ENCODE results near the gene KCTD4. TPM values are rescaled to one million over a fixed set of nuclear protein-coding genes. Genes with fewer than 3 reads are reported as not detected.
"Not testable (repeated sequence)": the region's sequence is repeated elsewhere in the genome, so short reads cannot be mapped to it uniquely, and the experiment has no call there.

KCTD4 gene
- total RNA-seq, 4 donors from 2014 or later = not detected

DNA sequence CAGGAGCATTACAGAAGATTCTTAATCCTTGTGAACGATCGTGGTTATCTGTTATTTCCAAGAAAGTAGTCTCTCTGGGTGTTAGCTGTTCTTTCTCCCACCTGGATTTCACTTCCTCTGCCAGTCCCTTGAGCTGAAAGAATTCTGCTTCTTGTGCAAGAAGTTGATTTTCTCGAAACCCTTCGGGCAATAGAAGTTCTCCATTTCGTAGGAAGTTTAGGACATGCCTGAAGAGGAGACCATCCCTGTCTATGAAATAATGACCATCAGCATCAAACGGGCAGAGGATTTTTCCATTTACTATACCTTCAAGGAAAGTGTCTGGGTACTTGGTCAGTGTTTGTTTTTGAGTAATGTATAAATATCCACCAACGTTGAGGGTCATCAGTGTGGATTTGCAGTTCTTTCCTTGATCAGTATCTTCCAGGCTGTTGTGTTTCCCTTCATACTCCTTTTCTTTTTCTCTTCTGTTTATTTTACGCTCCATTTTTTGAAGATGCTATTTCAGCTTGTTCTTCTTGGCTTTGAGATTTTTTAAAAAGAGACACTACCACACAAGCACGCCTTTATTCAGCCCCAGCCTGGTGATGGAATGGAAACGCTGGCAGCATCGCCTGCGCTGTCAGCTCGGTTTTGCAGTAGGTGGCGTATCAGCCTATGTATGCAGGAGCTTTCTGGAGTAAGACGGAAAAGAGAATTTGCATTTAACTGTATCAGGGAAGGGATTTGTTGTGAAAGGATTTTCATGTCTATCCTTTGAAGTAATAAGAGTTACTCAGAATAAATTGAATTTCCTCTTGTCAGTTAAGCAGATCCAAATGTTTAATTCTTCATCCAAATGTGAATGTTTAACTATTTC is 6.5 kb downstream of the KCTD4 start:
- in situ Hi-C loops (cut with MboI; ENCODE audit: low sequenced_read_pairs in 4 of 4) = no loop called here
- no peak for DNase-seq
- TF ChIP-seq POLR2A (IDR thresholded peaks at IDR 0.05) = no peak
- TF ChIP-seq, protein P1, sequence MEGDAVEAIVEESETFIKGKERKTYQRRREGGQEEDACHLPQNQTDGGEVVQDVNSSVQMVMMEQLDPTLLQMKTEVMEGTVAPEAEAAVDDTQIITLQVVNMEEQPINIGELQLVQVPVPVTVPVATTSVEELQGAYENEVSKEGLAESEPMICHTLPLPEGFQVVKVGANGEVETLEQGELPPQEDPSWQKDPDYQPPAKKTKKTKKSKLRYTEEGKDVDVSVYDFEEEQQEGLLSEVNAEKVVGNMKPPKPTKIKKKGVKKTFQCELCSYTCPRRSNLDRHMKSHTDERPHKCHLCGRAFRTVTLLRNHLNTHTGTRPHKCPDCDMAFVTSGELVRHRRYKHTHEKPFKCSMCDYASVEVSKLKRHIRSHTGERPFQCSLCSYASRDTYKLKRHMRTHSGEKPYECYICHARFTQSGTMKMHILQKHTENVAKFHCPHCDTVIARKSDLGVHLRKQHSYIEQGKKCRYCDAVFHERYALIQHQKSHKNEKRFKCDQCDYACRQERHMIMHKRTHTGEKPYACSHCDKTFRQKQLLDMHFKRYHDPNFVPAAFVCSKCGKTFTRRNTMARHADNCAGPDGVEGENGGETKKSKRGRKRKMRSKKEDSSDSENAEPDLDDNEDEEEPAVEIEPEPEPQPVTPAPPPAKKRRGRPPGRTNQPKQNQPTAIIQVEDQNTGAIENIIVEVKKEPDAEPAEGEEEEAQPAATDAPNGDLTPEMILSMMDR (IDR thresholded peaks at IDR 0.05 in 4 of 5, conservative IDR thresholded peaks at IDR 0.05 in 1 of 5) = peak in 2 of 5 experiments; percentile 18 to 22

DNA sequence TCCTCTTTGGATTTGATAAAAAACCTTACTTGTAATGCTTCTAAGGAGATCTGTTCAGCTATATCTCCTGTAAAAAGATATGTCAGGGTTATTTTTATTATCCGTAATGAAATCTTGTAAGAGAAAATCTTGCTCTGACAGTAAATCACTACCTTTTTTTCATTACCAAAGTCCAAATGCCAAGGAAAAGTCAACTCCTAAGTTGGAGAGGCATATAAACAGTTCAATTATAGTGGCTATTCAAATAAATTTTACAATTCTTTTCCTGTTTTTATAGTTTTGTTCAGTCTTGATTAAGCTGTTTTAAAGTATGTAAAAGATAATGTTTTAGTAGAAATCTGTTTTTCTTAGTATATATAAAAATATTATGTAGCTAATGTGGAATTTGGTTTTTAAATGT is 9.0 kb downstream of the KCTD4 start:
- intact Hi-C loops (cut with DNase I; ENCODE audit: low total_unique reads) (no loop called here), in situ Hi-C loops (cut with MboI; ENCODE audit: low sequenced_read_pairs in 4 of 4) (no loop called here)
- no peak for ATAC-seq
- DNase-seq = no peak
- Histone ChIP-seq H3K27ac (no peak overlapping the region), H3K27me3 (no peaks in the 10 kb centered on the region), H3K4me1 (no peaks in the 10 kb centered on the region), H3K4me3 (no peak overlapping the region), H3K9me3 (no peaks in the 10 kb centered on the region), H3K36me3 (no peaks in the 10 kb centered on the region)
- TF ChIP-seq, protein P1 (IDR thresholded peaks at IDR 0.05 in 4 of 5, conservative IDR thresholded peaks at IDR 0.05 in 1 of 5) = no peak
- no peak for TF ChIP-seq POLR2A (IDR thresholded peaks at IDR 0.05)

More for the DNA sequence above, 6.5 kb downstream of the KCTD4 start:
- peak in 1 of 2 donors; percentile 62 for ATAC-seq
- Histone ChIP-seq H3K36me3 (no peaks in the 10 kb centered on the region), H3K4me1 (no peaks in the 10 kb centered on the region), H3K4me3 (no peak overlapping the region), H3K9me3 (no peaks in the 10 kb centered on the region), H3K27ac (no peak overlapping the region), H3K27me3 (no peaks in the 10 kb centered on the region)
- intact Hi-C loops (cut with DNase I; ENCODE audit: low total_unique reads) = no loop called here

DNA sequence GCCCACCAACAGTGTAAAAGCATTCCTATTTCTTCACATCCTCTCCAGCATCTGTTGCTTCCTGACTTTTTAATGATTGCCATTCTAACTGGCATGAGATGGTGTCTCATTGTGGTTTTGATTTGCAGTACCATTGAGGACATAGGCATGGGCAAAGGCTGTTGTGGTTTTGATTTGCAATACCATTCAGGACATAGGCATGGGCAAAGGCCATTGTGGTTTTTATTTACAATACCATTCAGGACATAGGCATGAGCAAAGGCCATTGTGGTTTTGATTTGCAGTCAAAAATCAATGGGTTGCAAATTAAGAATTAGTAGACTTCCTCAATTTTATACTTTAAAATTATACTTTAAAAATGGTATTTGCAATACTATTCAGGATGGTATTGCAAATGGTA is 11.3 kb downstream of the KCTD4 start:
- H3K27ac ChIP-seq; H3K9me3 ChIP-seq; in situ Hi-C loops (cut with MboI; ENCODE audit: low sequenced_read_pairs in 4 of 4); intact Hi-C loops (cut with DNase I; ENCODE audit: low total_unique reads); H3K36me3 ChIP-seq; ATAC-seq; H3K4me1 ChIP-seq; H3K4me3 ChIP-seq; H3K27me3 ChIP-seq; DNase-seq: not testable (repeated sequence)

DNA sequence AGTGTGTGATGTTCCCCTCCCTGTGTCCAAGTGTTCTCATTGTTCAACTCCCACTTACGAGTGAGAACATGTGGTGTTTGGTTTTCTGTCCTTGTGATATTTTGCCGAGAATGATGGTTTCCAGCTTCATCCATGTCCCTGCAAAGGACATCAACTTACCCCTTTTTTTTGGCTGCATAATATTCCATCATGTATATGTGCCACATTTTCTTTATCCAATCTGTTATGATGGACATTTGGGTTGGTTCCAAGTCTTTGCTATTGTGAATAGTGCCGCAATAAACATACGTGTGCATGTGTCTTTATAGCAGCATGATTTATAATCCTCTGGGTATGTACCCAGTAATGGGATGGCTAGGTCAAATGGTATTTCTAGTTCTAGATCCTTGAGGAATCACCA is 11.8 kb downstream of the KCTD4 start:
- H3K4me3 ChIP-seq; DNase-seq; H3K27me3 ChIP-seq; ATAC-seq; H3K36me3 ChIP-seq; H3K4me1 ChIP-seq; in situ Hi-C loops (cut with MboI; ENCODE audit: low sequenced_read_pairs in 4 of 4); H3K27ac ChIP-seq; H3K9me3 ChIP-seq; intact Hi-C loops (cut with DNase I; ENCODE audit: low total_unique reads): not testable (repeated sequence)

DNA sequence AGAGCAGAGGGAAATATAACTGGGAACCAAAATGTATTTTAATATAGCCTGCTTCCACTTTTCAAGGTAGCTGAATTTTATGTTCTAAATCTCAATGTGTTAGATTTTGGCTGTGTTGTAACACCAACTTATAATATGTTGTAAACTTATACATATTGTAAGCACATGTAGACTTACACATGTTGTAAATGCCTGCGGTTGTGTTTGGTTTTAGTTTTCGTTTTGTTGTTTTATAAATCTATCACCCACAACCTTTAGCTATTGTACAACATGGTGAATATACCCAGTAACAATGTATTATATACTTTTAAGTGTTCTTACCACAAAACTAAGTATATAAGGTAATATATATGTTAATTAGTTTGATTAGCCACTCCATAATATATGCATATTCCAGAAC is 15.6 kb downstream of the KCTD4 start:
- ATAC-seq = no peak

More for the DNA sequence above, 15.6 kb downstream of the KCTD4 start:
- intact Hi-C loops (cut with DNase I; ENCODE audit: low total_unique reads) = no loop called here
- DNase-seq = no peak
- TF ChIP-seq, protein P1 (IDR thresholded peaks at IDR 0.05 in 4 of 5, conservative IDR thresholded peaks at IDR 0.05 in 1 of 5) = no peak
- TF ChIP-seq POLR2A (IDR thresholded peaks at IDR 0.05) = no peak
- Histone ChIP-seq H3K4me3 (no peak overlapping the region), H3K27me3 (no peaks in the 10 kb centered on the region), H3K36me3 (no peaks in the 10 kb centered on the region), H3K9me3 (no peaks in the 10 kb centered on the region), H3K4me1 (no peaks in the 10 kb centered on the region), H3K27ac (no peak overlapping the region)
- in situ Hi-C loops (cut with MboI; ENCODE audit: low sequenced_read_pairs in 4 of 4) = no loop called here

All from gastrocnemius medialis (tissue), 4 donors.